Hepatocyte (in vitro differentiated cells): ENCODE measurements around the gene KCNA5. TPM values are rescaled to one million over a fixed set of nuclear protein-coding genes. Genes with fewer than 3 reads are reported as not detected.

Experiments used
- DNase-seq: peaks from one replicate; pipeline ENCODE4 v3.0.0-alpha.2; 2016; ENCODE audit warnings: low spot score
- H2AFZ ChIP-seq: fragments of 200-600 bp; sonication (generic); 2 replicates; pipeline ENCODE4 v1.6.0; 2016; ENCODE audit warnings: antibody characterized with exemption, mild to moderate bottlenecking
- H3K27ac ChIP-seq: fragments of 200-600 bp; sonication (generic); 2 replicates; pipeline ENCODE4 v1.5.1; 2016; ENCODE audit warnings: mild to moderate bottlenecking
- H3K27me3 ChIP-seq: fragments of 200-600 bp; sonication (generic); 2 replicates; pipeline ENCODE4 v1.6.1; 2016
- H3K36me3 ChIP-seq: fragments of 200-600 bp; sonication (generic); replicated peaks from 2 replicates; pipeline ENCODE4 v1.5.1; 2016; ENCODE audit warnings: low read depth; ENCODE audit not compliant: insufficient read depth
- H3K4me1 ChIP-seq: fragments of 200-600 bp; sonication (generic); 2 replicates; pipeline ENCODE4 v1.5.1; 2016; ENCODE audit warnings: mild to moderate bottlenecking, moderate library complexity; ENCODE audit not compliant: insufficient read depth
- H3K4me2 ChIP-seq: fragments of 200-600 bp; sonication (generic); 2 replicates; pipeline ENCODE4 v1.6.0; 2016
- H3K4me3 ChIP-seq: fragments of 200-600 bp; sonication (generic); 2 replicates; pipeline ENCODE4 v1.5.1; 2016; ENCODE audit warnings: mild to moderate bottlenecking
- H3K79me2 ChIP-seq: fragments of 200-600 bp; sonication (generic); 2 replicates; pipeline ENCODE4 v1.6.0; 2017; ENCODE audit warnings: mild to moderate bottlenecking
- H3K9me2 ChIP-seq: fragments of 200-600 bp; sonication (generic); replicated peaks from 2 replicates; pipeline ENCODE4 v1.6.0; 2017; ENCODE audit warnings: mild to moderate bottlenecking; ENCODE audit not compliant: insufficient read depth
- H3K9me3 ChIP-seq: fragments of 200-600 bp; sonication (generic); 2 replicates; pipeline ENCODE4 v1.5.1; 2016; ENCODE audit warnings: low read depth, mild to moderate bottlenecking
- H4K20me1 ChIP-seq: fragments of 200-600 bp; sonication (generic); 2 replicates; pipeline ENCODE4 v1.6.0; 2016; ENCODE audit warnings: mild to moderate bottlenecking; ENCODE audit not compliant: insufficient read depth, poor library complexity, severe bottlenecking
- EZH2 ChIP-seq: fragments of 200-600 bp; sonication (generic); IDR thresholded peaks from 2 replicates; pipeline ENCODE4 v1.6.1; 2016; ENCODE audit warnings: antibody characterized with exemption, mild to moderate bottlenecking, borderline replicate concordance
- EZH2phosphoT487 ChIP-seq: fragments of 200-600 bp; sonication (generic); IDR thresholded peaks from one replicate; pipeline ENCODE4 v1.6.1; 2018; ENCODE audit warnings: antibody characterized with exemption, mild to moderate bottlenecking, low read depth, moderate library complexity; ENCODE audit not compliant: unreplicated experiment, severe bottlenecking
- WGBS: methylation state at CpG from one replicate; pipeline ENCODE4 v1.1.6; 2016; ENCODE audit warnings: low lambda C conversion rate; ENCODE audit errors: missing lambda C conversion rate; 5-methylcytosine and 5-hydroxymethylcytosine counted together
- polyA plus RNA-seq: library from polyadenylated mRNA; unstranded; fragments of >200 nt; fragmentation: Nextera tagmentation; extraction: Ambion mirVana; gene quantifications from 2 replicates; pipeline ENCODE4 v1.2.1, GENCODE V29; 2016
- total RNA-seq: library from RNA; depleted of rRNA; stranded (reverse); fragments of >200 nt; gene quantifications from 2 replicates; pipeline ENCODE4 v1.2.3, GENCODE V29; 2014
- TF ChIP-seq, protein P1 (sequence below): fragments of 200-600 bp; sonication (generic); IDR thresholded peaks from 2 replicates; pipeline ENCODE4 v1.5.1; 2016; ENCODE audit warnings: antibody characterized with exemption, mild to moderate bottlenecking; ENCODE audit not compliant: poor library complexity

KCNA5 gene
- total and polyA plus RNA-seq, 2 experiments from 2014 or later, result 1.8 to 2.8 TPM

DNA sequence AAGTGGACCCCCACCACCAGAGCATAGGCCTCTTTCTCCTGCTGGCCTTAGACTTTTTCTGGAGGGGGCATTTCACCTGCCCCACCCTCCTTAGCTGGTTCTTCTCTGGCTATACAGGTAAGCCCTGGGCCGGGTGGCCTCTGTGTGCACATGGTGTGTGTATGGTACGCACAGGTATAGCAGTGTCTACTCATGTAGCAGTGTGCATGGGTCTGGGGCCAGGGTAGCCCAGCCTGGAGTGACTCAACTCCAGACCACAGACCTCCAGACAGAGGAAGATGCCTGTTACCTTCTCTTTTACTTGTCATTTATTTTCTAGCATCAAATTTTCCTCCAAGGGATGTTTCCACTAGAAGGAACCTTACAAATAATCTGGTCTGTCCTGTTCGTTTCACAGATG is 6.9 kb downstream of the KCNA5 start:
- WGBS, result 90% methylated on average over 3 of the region's 3 CpGs
- no peaks in the 10 kb centered on the region for H3K36me3 ChIP-seq
- H3K4me3 ChIP-seq, result no peak overlapping the region
- H3K4me2 ChIP-seq, result no peak overlapping the region
- no peaks in the 10 kb centered on the region for H3K79me2 ChIP-seq
- TF ChIP-seq EZH2phosphoT487 (no peak), EZH2 (no peak)
- TF ChIP-seq, protein P1, sequence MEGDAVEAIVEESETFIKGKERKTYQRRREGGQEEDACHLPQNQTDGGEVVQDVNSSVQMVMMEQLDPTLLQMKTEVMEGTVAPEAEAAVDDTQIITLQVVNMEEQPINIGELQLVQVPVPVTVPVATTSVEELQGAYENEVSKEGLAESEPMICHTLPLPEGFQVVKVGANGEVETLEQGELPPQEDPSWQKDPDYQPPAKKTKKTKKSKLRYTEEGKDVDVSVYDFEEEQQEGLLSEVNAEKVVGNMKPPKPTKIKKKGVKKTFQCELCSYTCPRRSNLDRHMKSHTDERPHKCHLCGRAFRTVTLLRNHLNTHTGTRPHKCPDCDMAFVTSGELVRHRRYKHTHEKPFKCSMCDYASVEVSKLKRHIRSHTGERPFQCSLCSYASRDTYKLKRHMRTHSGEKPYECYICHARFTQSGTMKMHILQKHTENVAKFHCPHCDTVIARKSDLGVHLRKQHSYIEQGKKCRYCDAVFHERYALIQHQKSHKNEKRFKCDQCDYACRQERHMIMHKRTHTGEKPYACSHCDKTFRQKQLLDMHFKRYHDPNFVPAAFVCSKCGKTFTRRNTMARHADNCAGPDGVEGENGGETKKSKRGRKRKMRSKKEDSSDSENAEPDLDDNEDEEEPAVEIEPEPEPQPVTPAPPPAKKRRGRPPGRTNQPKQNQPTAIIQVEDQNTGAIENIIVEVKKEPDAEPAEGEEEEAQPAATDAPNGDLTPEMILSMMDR, result no peak
- no peaks in the 10 kb centered on the region for H3K9me2 ChIP-seq
- peaks cover 42% of the 10 kb centered on the region for H3K4me1 ChIP-seq
- H3K27ac ChIP-seq, result no peak overlapping the region
- DNase-seq, result no peak
- no peaks in the 10 kb centered on the region for H4K20me1 ChIP-seq
- peaks cover 40% of the 10 kb centered on the region for H3K27me3 ChIP-seq
- no peaks in the 10 kb centered on the region for H3K9me3 ChIP-seq
- no peak overlapping the region for H2AFZ ChIP-seq

GRCh38 chr12:5051334-5051733 is 7.7 kb downstream of the KCNA5 start:
- DNase-seq, result no peak
- Histone ChIP-seq H3K4me3 (no peak overlapping the region), H3K9me2 (no peaks in the 10 kb centered on the region), H3K36me3 (no peaks in the 10 kb centered on the region), H3K4me2 (no peak overlapping the region), H3K27me3 (peaks cover 36% of the 10 kb centered on the region), H3K79me2 (no peaks in the 10 kb centered on the region), H4K20me1 (no peaks in the 10 kb centered on the region), H3K4me1 (peaks cover 38% of the 10 kb centered on the region), H3K9me3 (no peaks in the 10 kb centered on the region), H2AFZ (no peak overlapping the region), H3K27ac (no peak overlapping the region)
- WGBS, result 87% methylated on average over 2 of the region's 2 CpGs
- no peak for TF ChIP-seq EZH2
- TF ChIP-seq, protein P1, result no peak
- no peak for TF ChIP-seq EZH2phosphoT487

GRCh38 chr12:5051913-5052312 is 8.2 kb downstream of the KCNA5 start:
- Histone ChIP-seq H3K79me2 (no peaks in the 10 kb centered on the region), H4K20me1 (no peaks in the 10 kb centered on the region), H3K9me2 (no peaks in the 10 kb centered on the region), H3K4me2 (no peak overlapping the region), H3K27ac (no peak overlapping the region), H3K36me3 (no peaks in the 10 kb centered on the region), H3K27me3 (peaks cover 30% of the 10 kb centered on the region), H2AFZ (no peak overlapping the region), H3K4me3 (no peak overlapping the region), H3K4me1 (peaks cover 35% of the 10 kb centered on the region), H3K9me3 (no peaks in the 10 kb centered on the region)
- WGBS, result 95% methylated on average over 1 of the region's 1 CpG
- DNase-seq, result no peak
- no peak for TF ChIP-seq EZH2phosphoT487
- TF ChIP-seq, protein P1, result no peak
- no peak for TF ChIP-seq EZH2

DNA sequence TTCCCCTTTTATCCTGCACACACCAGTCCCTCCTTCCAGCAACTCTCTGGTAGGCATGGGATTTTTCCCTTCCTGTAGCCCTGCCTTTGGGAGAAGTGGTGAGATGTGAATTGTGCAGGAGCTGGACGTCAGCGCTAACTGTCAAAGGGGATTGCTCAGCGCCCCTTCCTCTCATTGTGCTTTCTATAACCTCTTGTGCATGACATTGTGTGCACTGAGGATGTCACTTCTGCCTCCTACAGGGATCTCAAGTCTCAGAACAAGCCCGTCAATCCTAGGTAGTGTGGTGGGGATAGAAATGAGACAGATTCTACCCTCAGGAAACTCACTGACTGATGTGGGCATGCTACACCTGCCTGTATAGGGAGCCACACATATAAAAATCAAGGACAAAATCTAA is 8.7 kb downstream of the KCNA5 start:
- H3K4me2 ChIP-seq, result no peak overlapping the region
- no peak for DNase-seq
- H3K36me3 ChIP-seq, result no peaks in the 10 kb centered on the region
- no peaks in the 10 kb centered on the region for H4K20me1 ChIP-seq
- no peaks in the 10 kb centered on the region for H3K79me2 ChIP-seq
- H2AFZ ChIP-seq, result no peak overlapping the region
- H3K27ac ChIP-seq, result no peak overlapping the region
- H3K9me2 ChIP-seq, result no peaks in the 10 kb centered on the region
- no peak for TF ChIP-seq EZH2phosphoT487
- TF ChIP-seq EZH2, result no peak
- TF ChIP-seq, protein P1, result no peak
- WGBS, result 85% methylated on average over 4 of the region's 4 CpGs
- no peak overlapping the region for H3K4me3 ChIP-seq
- H3K4me1 ChIP-seq, result peaks cover 30% of the 10 kb centered on the region
- H3K27me3 ChIP-seq, result peaks cover 26% of the 10 kb centered on the region
- H3K9me3 ChIP-seq, result no peaks in the 10 kb centered on the region
